ENCODE data around the gene KCNMA1.

- TF ChIP-seq GATA2 (IDR thresholded peaks at IDR 0.05; ENCODE audit: low read depth, low read length) (no peak), GATA3 (IDR thresholded peaks at IDR 0.05; ENCODE audit: low read depth, low read length) (no peak)
Observed at GRCh38 chr10:77283326-77283725, 354.3 kb downstream of the KCNMA1 start.

Data from SH-SY5Y (cell line).